Neutrophil (primary cell): ENCODE measurements around the gene SF3A2.

Experiments
- H3K27ac ChIP-seq: fragments of 200-600 bp; sonication (generic); 2 replicates; pipeline ENCODE4 v1.5.1; 2016; ENCODE audit warnings: mild to moderate bottlenecking, moderate library complexity
- H3K27me3 ChIP-seq: fragments of 200-600 bp; sonication (generic); 2 replicates; pipeline ENCODE4 v1.6.0; 2016; ENCODE audit warnings: mild to moderate bottlenecking
- H3K36me3 ChIP-seq: fragments of 200-600 bp; sonication (generic); 2 replicates; pipeline ENCODE4 v1.5.1; 2017
- H3K4me1 ChIP-seq, 2 experiments: fragments of 200-600 bp in 1 of 2; sonication (generic) in 1 of 2; 1 replicate in 1 of 2; 2 replicates in 1 of 2; pipeline versions ENCODE4 v1.5.1 to v1.6.1; 2013 to 2016; ENCODE audit warnings: low read depth in 1 of 2, low read length in 1 of 2, mild to moderate bottlenecking in 1 of 2, moderate library complexity in 1 of 2; ENCODE audit not compliant: control insufficient read depth in 1 of 2, insufficient read depth in 1 of 2
- H3K4me3 ChIP-seq, 2 experiments: fragments of 200-600 bp in 1 of 2; sonication (generic) in 1 of 2; 1 replicate in 1 of 2; 2 replicates in 1 of 2; pipeline ENCODE4 v1.5.1; 2013 to 2016; ENCODE audit warnings: low read depth in 1 of 2, low read length in 1 of 2, mild to moderate bottlenecking in 1 of 2, moderate library complexity in 1 of 2
- H3K9me3 ChIP-seq: fragments of 200-600 bp; sonication (generic); 2 replicates; pipeline ENCODE4 v1.5.1; 2016
- TF ChIP-seq, protein P1 (sequence below): fragments of 200-600 bp; sonication (generic); IDR thresholded peaks from 2 replicates; pipeline ENCODE4 v1.5.1; 2016; ENCODE audit warnings: antibody characterized with exemption

Gene SF3A2

DNA sequence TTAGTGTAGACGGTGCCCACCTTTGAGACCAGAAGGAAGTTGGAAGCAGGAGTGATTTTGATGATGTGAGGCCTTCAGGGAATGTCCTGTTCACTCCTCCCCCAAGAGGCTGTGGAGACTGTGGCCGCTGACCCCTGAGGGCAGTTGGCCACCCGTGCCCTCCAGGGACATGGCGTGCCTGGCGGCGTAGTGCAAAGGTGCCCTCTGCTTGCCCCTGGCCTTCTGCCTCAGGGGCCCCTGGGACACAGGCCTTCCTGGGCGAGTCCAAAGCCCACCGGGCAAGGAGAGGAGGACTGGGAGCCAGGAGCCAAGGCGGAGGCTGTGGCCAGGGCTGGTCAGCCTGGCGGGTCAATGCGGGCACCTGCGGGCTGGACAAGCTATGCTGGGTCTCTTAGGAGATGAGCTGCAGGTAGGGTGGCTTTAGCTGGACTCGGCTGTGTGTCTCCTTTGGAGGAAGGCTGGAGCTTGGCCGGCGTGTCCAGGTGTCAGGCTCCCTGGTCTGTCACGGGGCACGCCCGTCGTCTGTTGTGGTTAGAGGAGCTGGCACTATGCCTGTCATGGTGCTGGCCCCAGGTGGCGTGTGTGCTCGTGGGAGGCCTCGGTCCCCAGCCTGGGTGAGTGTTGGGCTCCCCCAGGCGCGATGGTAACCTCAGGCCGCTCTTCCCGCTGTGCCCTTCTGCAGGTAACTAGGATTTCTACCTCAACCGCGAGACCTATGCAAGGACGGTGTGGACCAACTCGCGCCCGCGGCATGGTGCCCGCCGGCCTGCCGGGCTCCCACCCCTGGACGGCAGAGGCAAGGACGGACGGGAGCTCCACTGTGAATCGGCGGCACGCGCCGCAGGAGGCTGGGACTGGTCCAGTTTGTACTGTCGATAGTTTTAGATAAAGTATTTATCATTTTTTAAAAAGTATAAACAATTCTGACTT is 7.3 kb upstream of the SF3A2 start:
- H3K27me3 ChIP-seq, result no peaks in the 10 kb centered on the region
- no peak overlapping the region for H3K4me3 ChIP-seq
- H3K36me3 ChIP-seq, result peaks cover 97% of the 10 kb centered on the region
- H3K9me3 ChIP-seq, result no peaks in the 10 kb centered on the region
- no peak overlapping the region for H3K27ac ChIP-seq
- TF ChIP-seq, protein P1, sequence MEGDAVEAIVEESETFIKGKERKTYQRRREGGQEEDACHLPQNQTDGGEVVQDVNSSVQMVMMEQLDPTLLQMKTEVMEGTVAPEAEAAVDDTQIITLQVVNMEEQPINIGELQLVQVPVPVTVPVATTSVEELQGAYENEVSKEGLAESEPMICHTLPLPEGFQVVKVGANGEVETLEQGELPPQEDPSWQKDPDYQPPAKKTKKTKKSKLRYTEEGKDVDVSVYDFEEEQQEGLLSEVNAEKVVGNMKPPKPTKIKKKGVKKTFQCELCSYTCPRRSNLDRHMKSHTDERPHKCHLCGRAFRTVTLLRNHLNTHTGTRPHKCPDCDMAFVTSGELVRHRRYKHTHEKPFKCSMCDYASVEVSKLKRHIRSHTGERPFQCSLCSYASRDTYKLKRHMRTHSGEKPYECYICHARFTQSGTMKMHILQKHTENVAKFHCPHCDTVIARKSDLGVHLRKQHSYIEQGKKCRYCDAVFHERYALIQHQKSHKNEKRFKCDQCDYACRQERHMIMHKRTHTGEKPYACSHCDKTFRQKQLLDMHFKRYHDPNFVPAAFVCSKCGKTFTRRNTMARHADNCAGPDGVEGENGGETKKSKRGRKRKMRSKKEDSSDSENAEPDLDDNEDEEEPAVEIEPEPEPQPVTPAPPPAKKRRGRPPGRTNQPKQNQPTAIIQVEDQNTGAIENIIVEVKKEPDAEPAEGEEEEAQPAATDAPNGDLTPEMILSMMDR, result no peak
- H3K4me1 ChIP-seq, result peaks cover 0 to 4% of the 10 kb centered on the region in 2 experiments

DNA sequence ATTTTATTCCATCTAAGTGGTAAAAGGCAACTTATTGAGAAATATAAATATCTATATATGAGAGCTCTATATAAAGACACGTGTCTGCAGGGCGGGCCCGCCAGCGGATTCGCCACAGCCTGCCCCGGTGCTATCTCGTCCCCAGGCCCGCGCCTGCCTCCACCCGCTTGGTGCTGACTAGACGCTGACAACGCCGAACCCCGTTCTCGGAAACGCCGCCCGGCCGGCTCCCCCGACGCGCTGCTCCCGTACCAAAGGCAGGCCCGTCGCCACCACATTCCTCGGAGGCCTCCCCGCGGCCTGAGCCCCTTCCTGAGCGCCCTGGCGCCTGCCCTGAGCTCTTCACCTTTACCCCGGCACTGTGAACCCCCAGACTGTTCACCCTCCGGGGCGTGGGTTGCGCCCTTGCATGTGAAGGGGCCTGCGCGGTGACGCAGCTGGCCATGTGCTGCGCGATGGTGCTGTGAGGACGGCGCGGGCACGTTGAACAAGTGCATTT is 6.5 kb upstream of the SF3A2 start:
- TF ChIP-seq, protein P1, result no peak
- H3K36me3 ChIP-seq, result peaks cover 90% of the 10 kb centered on the region
- H3K4me1 ChIP-seq, result peaks cover 4 to 11% of the 10 kb centered on the region in 2 experiments
- no peaks in the 10 kb centered on the region for H3K27me3 ChIP-seq
- no peak overlapping the region for H3K27ac ChIP-seq
- no peak overlapping the region for H3K4me3 ChIP-seq
- H3K9me3 ChIP-seq, result no peaks in the 10 kb centered on the region

DNA sequence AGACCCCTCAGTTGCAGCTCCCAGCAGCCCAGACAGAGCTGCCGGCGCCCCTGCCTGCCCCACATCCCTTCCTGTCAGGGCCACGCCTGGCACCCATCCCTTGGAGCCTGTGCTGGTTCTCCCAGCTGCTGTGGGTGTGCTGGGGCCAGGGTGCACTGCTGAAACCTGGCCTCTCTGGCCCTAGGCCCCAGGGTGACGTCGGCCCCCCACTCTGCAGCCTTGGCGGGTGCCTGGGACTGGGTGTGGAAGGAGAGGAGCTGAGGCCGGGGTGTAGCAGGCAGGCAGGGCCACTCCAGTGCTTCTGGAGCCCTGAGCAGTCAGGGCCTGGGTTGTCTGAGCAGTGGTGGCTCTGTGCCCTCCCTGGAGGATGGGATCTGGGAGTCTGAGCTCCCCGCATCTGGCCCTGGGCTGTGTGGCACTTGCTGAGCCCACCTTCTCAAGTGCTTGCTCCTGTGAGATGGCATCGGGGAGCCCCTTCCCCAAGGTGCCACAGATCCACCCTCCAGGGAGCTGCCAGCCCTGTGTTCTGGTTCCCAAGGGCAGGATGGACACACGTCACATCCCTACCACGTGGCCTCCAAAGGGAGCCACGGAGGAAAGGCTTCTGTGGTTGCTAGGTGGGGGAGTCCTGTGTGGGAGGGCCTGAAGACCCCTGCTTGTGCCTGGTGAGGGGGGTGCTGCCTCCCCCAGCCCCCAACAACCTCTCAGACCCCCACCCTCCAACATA is 5.7 kb upstream of the SF3A2 start:
- Histone ChIP-seq H3K4me1 (peaks cover 11 to 20% of the 10 kb centered on the region in 2 experiments), H3K9me3 (no peaks in the 10 kb centered on the region), H3K27ac (no peak overlapping the region), H3K36me3 (peaks cover 81% of the 10 kb centered on the region), H3K27me3 (no peaks in the 10 kb centered on the region), H3K4me3 (no peak overlapping the region)
- TF ChIP-seq, protein P1, result no peak

DNA sequence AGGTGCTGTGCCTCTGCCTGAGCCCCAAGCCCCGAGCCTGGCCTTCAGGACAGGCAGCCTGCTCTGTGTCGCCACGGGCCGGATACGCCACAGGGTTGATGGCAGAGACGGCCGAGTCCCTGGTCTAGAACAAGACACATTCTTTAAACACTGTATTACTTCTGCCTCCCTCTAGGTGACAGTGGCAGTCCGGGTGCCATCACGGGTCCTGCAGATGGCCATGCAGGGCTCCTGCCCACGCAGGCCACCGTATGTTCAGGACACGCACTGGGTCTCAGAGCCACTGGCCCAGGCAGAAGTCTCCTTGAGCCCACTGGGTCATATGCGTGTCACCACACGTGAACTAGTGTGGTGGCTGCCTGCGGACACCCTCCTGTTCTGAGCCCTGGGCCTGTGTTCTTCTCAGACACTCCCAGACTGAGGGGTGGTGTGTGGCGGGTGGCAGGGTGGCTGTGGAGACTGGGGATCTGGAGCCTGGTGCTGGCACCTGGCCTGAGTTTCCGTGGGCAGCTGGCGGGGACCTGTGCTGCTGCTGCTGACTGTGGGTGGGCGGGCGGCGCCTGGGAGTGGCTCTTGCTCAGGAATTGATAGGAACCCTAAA is 4.9 kb upstream of the SF3A2 start:
- H3K27ac ChIP-seq, result no peak overlapping the region
- H3K4me1 ChIP-seq, result peaks cover 11 to 20% of the 10 kb centered on the region in 2 experiments
- H3K27me3 ChIP-seq, result no peaks in the 10 kb centered on the region
- TF ChIP-seq, protein P1, result no peak
- H3K36me3 ChIP-seq, result peaks cover 74% of the 10 kb centered on the region
- H3K9me3 ChIP-seq, result no peaks in the 10 kb centered on the region
- no peak overlapping the region for H3K4me3 ChIP-seq
